ENCODE data around the gene GPANK1. TPM values are rescaled to one million over a fixed set of nuclear protein-coding genes. Genes with fewer than 3 reads are reported as not detected.

GPANK1 gene
- total RNA-seq: 10 to 100 TPM; 13.0 to 27.6 (median 23.3) TPM
- total RNA-seq (2013): 18.9 TPM
- 10.4 to 43.6 (median 24.0) reads per million in 29 experiments for total RNA-seq

- POLR2A ChIA-PET: interaction anchor here (0.6 to 1.2 kb wide), 4 partner anchors 13 to 198 kb away, joined by 3 to 11 read pairs (median 4); partner anchors contain the start of genes BAG6 (in 1 of the 2) and NEU1 (in 1 of the 2)
- H3K4me3 ChIP-seq (ENCODE audit: control insufficient read depth in 1 of 2, extremely low read depth in 1 of 2, low read length in 1 of 2): peak within 1 kb of the TSS; percentile 86 to 90
- H3K27me3 ChIP-seq (replicated peaks in 1 of 2; ENCODE audit: control insufficient read depth in 2 of 2, extremely low read depth in 1 of 2, insufficient read depth in 2 of 2, low read length in 1 of 2): no peaks in the 10 kb centered on the region
- peak within 1 kb of the TSS; percentile 97 for H3K27ac ChIP-seq (ENCODE audit: low read length)
- Mint-ChIP-seq H3K4me3 (peak within 1 kb of the TSS; percentile 94 to 97 (median 95)), H3K27me3 (no peaks in the 10 kb centered on the region), H3K27ac (peak within 1 kb of the TSS; percentile 98 to 99), H3K4me1 (peaks cover 62 to 73% (median 68%) of the 10 kb centered on the region in 3 donors), H3K36me3 (peaks cover 38% of the 10 kb centered on the region), H3K9me3 (no peaks in the 10 kb centered on the region)
- WGBS (ENCODE audit: insufficient coverage): under 1% methylated on average over 27 of the region's 39 CpGs
- DNase-seq: peak; percentile 77 to 97 (median 89)
- CTCF ChIA-PET: interaction anchor here (0.5 to 1.1 kb wide), 7 partner anchors 11 to 198 kb away, joined by 3 to 10 read pairs (median 3); partner anchors contain the start of genes ABHD16A (in 1 of the 2), BAG6 (in 1 of the 2) and NEU1 (in 1 of the 2)
- H3K9me3 ChIP-seq: no peaks in the 10 kb centered on the region
- peak; percentile 34 to 48 (median 42) for ATAC-seq (replicated peaks in 1 of 4)
- H3K36me3 ChIP-seq (ENCODE audit: control insufficient read depth in 2 of 2, extremely low read depth in 1 of 2, insufficient read depth in 1 of 2, low read length in 1 of 2): peaks cover 18 to 47% of the 10 kb centered on the region in 2 donors
- H3K4me1 ChIP-seq (ENCODE audit: control insufficient read depth in 1 of 2, extremely low read depth in 1 of 2, insufficient read depth in 2 of 2, low read length in 2 of 2): peaks cover 19 to 67% of the 10 kb centered on the region in 2 experiments
Observed at GRCh38 chr6:31664790-31665500, at the start of gene GPANK1. Gene GPANK1 (minus strand): TSS chr6:31664997. CDS start chr6:31664478, 519 bp downstream.

- ChIA-PET POLR2A (interaction anchor here in 1 of 2 donors (0.6 kb wide), 1 partner anchor 14 kb away, joined by 3 read pairs; no protein-coding TSS in a partner anchor), CTCF (interaction anchor here in 1 of 2 donors (0.6 kb wide), 1 partner anchor 977 kb away, joined by 3 read pairs; no protein-coding TSS in a partner anchor)
- Mint-ChIP-seq H3K27me3 (no peaks in the 10 kb centered on the region), H3K9me3 (no peaks in the 10 kb centered on the region), H3K4me3 (no peak overlapping the region), H3K36me3 (no peaks in the 10 kb centered on the region), H3K4me1 (peaks cover 17 to 25% (median 24%) of the 10 kb centered on the region in 3 donors), H3K27ac (no peak overlapping the region)
- no peaks in the 10 kb centered on the region for H3K36me3 ChIP-seq (ENCODE audit: control insufficient read depth in 2 of 2, extremely low read depth in 1 of 2, insufficient read depth in 1 of 2, low read length in 1 of 2)
- no peak overlapping the region for H3K27ac ChIP-seq (ENCODE audit: low read length)
- no peak overlapping the region for H3K4me3 ChIP-seq (ENCODE audit: control insufficient read depth in 1 of 2, extremely low read depth in 1 of 2, low read length in 1 of 2)
- H3K9me3 ChIP-seq: no peaks in the 10 kb centered on the region
- peak in 1 of 4 experiments; percentile 18 for ATAC-seq (replicated peaks in 1 of 4)
- H3K4me1 ChIP-seq (ENCODE audit: control insufficient read depth in 1 of 2, extremely low read depth in 1 of 2, insufficient read depth in 2 of 2, low read length in 2 of 2): peaks cover 12 to 18% of the 10 kb centered on the region in 2 experiments
- 57% methylated on average over 3 of the region's 5 CpGs for WGBS (ENCODE audit: insufficient coverage)
- H3K27me3 ChIP-seq (replicated peaks in 1 of 2; ENCODE audit: control insufficient read depth in 2 of 2, extremely low read depth in 1 of 2, insufficient read depth in 2 of 2, low read length in 1 of 2): peaks cover 0 to 19% of the 10 kb centered on the region in 2 experiments
- DNase-seq: no peak
Observed at GRCh38 chr6:31713991-31714684, 49.3 kb upstream of the GPANK1 start.

- Histone ChIP-seq H3K27me3 (replicated peaks in 1 of 2; ENCODE audit: control insufficient read depth in 2 of 2, extremely low read depth in 1 of 2, insufficient read depth in 2 of 2, low read length in 1 of 2) (peaks cover 0 to 20% of the 10 kb centered on the region in 2 experiments), H3K36me3 (ENCODE audit: control insufficient read depth in 2 of 2, extremely low read depth in 1 of 2, insufficient read depth in 1 of 2, low read length in 1 of 2) (no peaks in the 10 kb centered on the region), H3K4me3 (ENCODE audit: control insufficient read depth in 1 of 2, extremely low read depth in 1 of 2, low read length in 1 of 2) (no peak overlapping the region), H3K27ac (ENCODE audit: low read length) (no peak overlapping the region), H3K4me1 (ENCODE audit: control insufficient read depth in 1 of 2, extremely low read depth in 1 of 2, insufficient read depth in 2 of 2, low read length in 2 of 2) (peaks cover 12 to 18% of the 10 kb centered on the region in 2 experiments), H3K9me3 (no peaks in the 10 kb centered on the region)
- ChIA-PET POLR2A (no interaction called here), CTCF (no interaction called here)
- Mint-ChIP-seq H3K4me3 (no peak overlapping the region), H3K27me3 (no peaks in the 10 kb centered on the region), H3K36me3 (no peaks in the 10 kb centered on the region), H3K9me3 (no peaks in the 10 kb centered on the region), H3K27ac (no peak overlapping the region), H3K4me1 (peaks cover 17 to 25% (median 24%) of the 10 kb centered on the region in 3 donors)
- no peak for ATAC-seq (replicated peaks in 1 of 4)
- DNase-seq: no peak
- no CpG with 5 or more reads among the region's 4 CpGs for WGBS (ENCODE audit: insufficient coverage)
Observed at GRCh38 chr6:31713465-31713864, 48.7 kb upstream of the GPANK1 start.

DNA sequence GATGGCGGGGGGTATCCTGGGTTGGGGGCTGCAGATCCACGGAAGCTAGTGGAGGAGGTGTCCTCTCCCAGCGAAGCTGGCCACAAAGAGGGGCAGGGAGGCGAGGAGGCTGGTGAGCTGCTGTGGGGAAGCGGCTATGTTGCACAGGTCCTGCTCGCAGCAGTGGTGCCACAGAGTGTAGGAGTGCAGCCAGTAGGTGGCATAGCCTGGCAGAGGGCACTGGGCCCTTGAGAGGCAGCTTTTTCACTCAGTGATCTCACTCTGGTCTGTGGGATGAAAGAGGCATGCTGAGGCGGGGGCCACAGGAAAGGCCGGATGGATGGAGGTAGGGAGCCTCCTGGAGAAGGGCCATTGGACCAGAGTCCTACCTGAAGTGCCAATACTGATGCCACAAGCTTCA, 47.5 kb upstream of the GPANK1 start:
- H3K9me3 Mint-ChIP-seq: no peaks in the 10 kb centered on the region

DNA sequence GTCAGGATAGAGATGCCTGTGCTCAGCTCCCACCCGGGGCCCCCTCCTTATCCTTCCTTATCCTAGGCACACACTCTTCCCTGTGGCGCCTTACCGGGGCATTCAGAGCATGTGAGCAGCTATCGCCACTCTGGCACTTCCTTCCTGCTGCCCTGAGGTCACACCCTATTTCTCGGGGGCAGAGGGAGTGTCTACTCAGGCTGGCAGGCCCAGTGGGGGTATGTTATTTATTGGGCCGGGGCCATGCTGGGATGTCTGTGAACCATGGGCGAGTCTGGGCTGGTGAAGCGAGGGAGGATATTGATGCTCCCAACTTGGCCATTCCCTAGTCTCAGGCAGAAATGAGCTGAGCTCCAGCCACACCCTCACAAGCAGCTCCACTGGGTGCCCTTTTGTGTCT, 46.4 kb upstream of the GPANK1 start:
- H3K9me3 ChIP-seq: no peaks in the 10 kb centered on the region
- H3K36me3 Mint-ChIP-seq: no peaks in the 10 kb centered on the region
- H3K4me1 Mint-ChIP-seq: peaks cover 17 to 25% (median 24%) of the 10 kb centered on the region in 3 donors
- H3K9me3 Mint-ChIP-seq: no peaks in the 10 kb centered on the region
- ChIA-PET CTCF (no interaction called here), POLR2A (no interaction called here)
- WGBS (ENCODE audit: insufficient coverage): 5% methylated on average over 4 of the region's 8 CpGs
- H3K27me3 Mint-ChIP-seq: no peaks in the 10 kb centered on the region
- H3K27me3 ChIP-seq (replicated peaks in 1 of 2; ENCODE audit: control insufficient read depth in 2 of 2, extremely low read depth in 1 of 2, insufficient read depth in 2 of 2, low read length in 1 of 2): peaks cover 0 to 26% of the 10 kb centered on the region in 2 experiments
- peak overlapping the region in 1 of 2 donors; percentile 44 for H3K27ac Mint-ChIP-seq
- H3K4me3 Mint-ChIP-seq: no peak overlapping the region
- H3K4me1 ChIP-seq (ENCODE audit: control insufficient read depth in 1 of 2, extremely low read depth in 1 of 2, insufficient read depth in 2 of 2, low read length in 2 of 2): peaks cover 12 to 18% of the 10 kb centered on the region in 2 experiments
- no peaks in the 10 kb centered on the region for H3K36me3 ChIP-seq (ENCODE audit: control insufficient read depth in 2 of 2, extremely low read depth in 1 of 2, insufficient read depth in 1 of 2, low read length in 1 of 2)
- DNase-seq: no peak
- H3K4me3 ChIP-seq (ENCODE audit: control insufficient read depth in 1 of 2, extremely low read depth in 1 of 2, low read length in 1 of 2): no peak overlapping the region
- H3K27ac ChIP-seq (ENCODE audit: low read length): no peak overlapping the region
- peak in 1 of 4 experiments; percentile 42 for ATAC-seq (replicated peaks in 1 of 4)

More for the DNA sequence above, 47.5 kb upstream of the GPANK1 start:
- WGBS (ENCODE audit: insufficient coverage): 72% methylated on average over 7 of the region's 8 CpGs
- peaks cover 17 to 25% (median 24%) of the 10 kb centered on the region in 3 donors for H3K4me1 Mint-ChIP-seq
- Histone ChIP-seq H3K27me3 (replicated peaks in 1 of 2; ENCODE audit: control insufficient read depth in 2 of 2, extremely low read depth in 1 of 2, insufficient read depth in 2 of 2, low read length in 1 of 2) (peaks cover 0 to 25% of the 10 kb centered on the region in 2 experiments), H3K9me3 (no peaks in the 10 kb centered on the region), H3K4me3 (ENCODE audit: control insufficient read depth in 1 of 2, extremely low read depth in 1 of 2, low read length in 1 of 2) (no peak overlapping the region), H3K36me3 (ENCODE audit: control insufficient read depth in 2 of 2, extremely low read depth in 1 of 2, insufficient read depth in 1 of 2, low read length in 1 of 2) (no peaks in the 10 kb centered on the region), H3K27ac (ENCODE audit: low read length) (no peak overlapping the region), H3K4me1 (ENCODE audit: control insufficient read depth in 1 of 2, extremely low read depth in 1 of 2, insufficient read depth in 2 of 2, low read length in 2 of 2) (peaks cover 12 to 18% of the 10 kb centered on the region in 2 experiments)
- CTCF ChIA-PET: no interaction called here
- ATAC-seq (replicated peaks in 1 of 4) (peak in 3 of 4 experiments; percentile 51 to 64 (median 63)), DNase-seq (peak in 4 of 35 experiments; percentile 22 to 36 (median 24))
- H3K27me3 Mint-ChIP-seq: no peaks in the 10 kb centered on the region
- no peak overlapping the region for H3K4me3 Mint-ChIP-seq
- POLR2A ChIA-PET: interaction anchor here in 1 of 2 donors (0.7 kb wide), 1 partner anchor 63 kb away, joined by 3 read pairs; no protein-coding TSS in a partner anchor
- H3K27ac Mint-ChIP-seq: no peak overlapping the region
- H3K36me3 Mint-ChIP-seq: no peaks in the 10 kb centered on the region
